Activated T-cell treated with anti-CD3 and anti-CD28 coated beads, Interleukin-2, amount 50 U/mL, for 4 hours (primary cell): ENCODE results near the gene PRKRIP1. TPM values are rescaled to one million over a fixed set of nuclear protein-coding genes. Genes with fewer than 3 reads are reported as not detected.
A peak's percentile ranks its signal among the peaks of the same experiment; 100 is the strongest.
"Not testable (repeated sequence)": the region's sequence is repeated elsewhere in the genome, so short reads cannot be mapped to it uniquely, and the experiment has no call there.

Experiments
- ATAC-seq, 2 donors: fragments of 200-7000 bp; cut with Tn5 transposase; one replicate each; pipeline ENCODE4 v1.10.0; 2021
- DNase-seq: peaks from one replicate; pipeline ENCODE4 v3.0.0-alpha.2; 2020
- H3K27me3 Mint-ChIP-seq: one replicate; pipeline ENCODE4 v1.8.0; 2021; ENCODE audit warnings: low read depth, mixed read lengths
- H3K36me3 Mint-ChIP-seq: one replicate; pipeline ENCODE4 v1.8.0; 2022; ENCODE audit warnings: mixed read lengths; ENCODE audit not compliant: insufficient read depth
- H3K4me1 Mint-ChIP-seq: one replicate; pipeline ENCODE4 v1.8.0; 2021; ENCODE audit warnings: low read depth, mixed read lengths
- H3K4me3 Mint-ChIP-seq: one replicate; pipeline ENCODE4 v1.8.0; 2021; ENCODE audit warnings: mild to moderate bottlenecking, moderate library complexity, mixed read lengths
- H3K9me3 Mint-ChIP-seq: one replicate; pipeline ENCODE4 v1.8.0; 2021; ENCODE audit warnings: mixed read lengths
- total RNA-seq, 3 donors: library from RNA; stranded (reverse); gene quantifications; one replicate each; pipeline ENCODE4 v1.2.1, GENCODE V29; 2021

The PRKRIP1 gene
- total RNA-seq, result 10 to 100 TPM; 24.8 to 30.1 (median 27.0) TPM

- Mint-ChIP-seq H3K9me3 (no peaks in the 10 kb centered on the region), H3K4me1 (peaks cover 23% of the 10 kb centered on the region), H3K4me3 (peak within 1 kb of the TSS; percentile 93), H3K27me3 (no peaks in the 10 kb centered on the region), H3K36me3 (peaks cover 16% of the 10 kb centered on the region)
- DNase-seq, result peak; percentile 76
- peak; percentile 95 to 96 for ATAC-seq
These were observed at the start of gene PRKRIP1 for GRCh38 chr7:102395873-102396709. PRKRIP1 (plus strand) TSS chr7:102396363; CDS start chr7:102396412, 49 bp downstream.

- not testable (repeated sequence) for H3K4me3 Mint-ChIP-seq, DNase-seq, H3K27me3 Mint-ChIP-seq, ATAC-seq, H3K9me3 Mint-ChIP-seq, H3K36me3 Mint-ChIP-seq, H3K4me1 Mint-ChIP-seq
These were observed 49.2 kb upstream of the PRKRIP1 start for GRCh38 chr7:102346983-102347382.

- DNase-seq, H3K27me3 Mint-ChIP-seq, H3K4me3 Mint-ChIP-seq, H3K4me1 Mint-ChIP-seq, H3K9me3 Mint-ChIP-seq, ATAC-seq, H3K36me3 Mint-ChIP-seq: not testable (repeated sequence)
These were observed 39.8 kb upstream of the PRKRIP1 start, which contains the start of gene SPDYE6 for GRCh38 chr7:102356344-102356743. SPDYE6 (minus strand) TSS chr7:102356444; CDS start chr7:102356023, 421 bp downstream.

- ATAC-seq (peak; percentile 99 to 100), DNase-seq (peak; percentile 87)
- Mint-ChIP-seq H3K4me1 (peaks cover 16% of the 10 kb centered on the region), H3K4me3 (peak overlapping the region; percentile 90)
- not testable (repeated sequence) for H3K27me3 Mint-ChIP-seq, H3K36me3 Mint-ChIP-seq, H3K9me3 Mint-ChIP-seq
These were observed 32.4 kb upstream of the PRKRIP1 start for GRCh38 chr7:102363549-102364393.

- DNase-seq, result peak; percentile 10
- Mint-ChIP-seq H3K4me3 (peak overlapping the region; percentile 90), H3K4me1 (peaks cover 16% of the 10 kb centered on the region)
- not testable (repeated sequence) for H3K36me3 Mint-ChIP-seq, H3K27me3 Mint-ChIP-seq, H3K9me3 Mint-ChIP-seq
- ATAC-seq, result peak in 1 of 2 donors; percentile 1
These were observed 31.7 kb upstream of the PRKRIP1 start for GRCh38 chr7:102364394-102364886.

GRCh38 chr7:102365390-102365789 is 30.8 kb upstream of the PRKRIP1 start:
- peak overlapping the region; percentile 61 for H3K4me3 Mint-ChIP-seq
- not testable (repeated sequence) for H3K36me3 Mint-ChIP-seq, ATAC-seq, H3K9me3 Mint-ChIP-seq, DNase-seq, H3K27me3 Mint-ChIP-seq
- H3K4me1 Mint-ChIP-seq, result peaks cover 18% of the 10 kb centered on the region

- H3K36me3 Mint-ChIP-seq, result peaks cover 12% of the 10 kb centered on the region
- not testable (repeated sequence) for H3K9me3 Mint-ChIP-seq, DNase-seq, H3K27me3 Mint-ChIP-seq, ATAC-seq, H3K4me3 Mint-ChIP-seq
- peaks cover 24% of the 10 kb centered on the region for H3K4me1 Mint-ChIP-seq
These were observed 26.1 kb upstream of the PRKRIP1 start for GRCh38 chr7:102370038-102370437.

- H3K4me1 Mint-ChIP-seq, result peaks cover 18% of the 10 kb centered on the region
- H3K9me3 Mint-ChIP-seq, H3K4me3 Mint-ChIP-seq, H3K27me3 Mint-ChIP-seq, DNase-seq, ATAC-seq: not testable (repeated sequence)
- peaks cover 22% of the 10 kb centered on the region for H3K36me3 Mint-ChIP-seq
These were observed 23.4 kb upstream of the PRKRIP1 start for GRCh38 chr7:102372796-102373195.

- Mint-ChIP-seq H3K36me3 (peaks cover 15% of the 10 kb centered on the region), H3K4me1 (peaks cover 5% of the 10 kb centered on the region), H3K27me3 (no peaks in the 10 kb centered on the region), H3K9me3 (no peaks in the 10 kb centered on the region), H3K4me3 (no peak overlapping the region)
- DNase-seq (no peak), ATAC-seq (no peak)
These were observed 19.1 kb upstream of the PRKRIP1 start for GRCh38 chr7:102376964-102377466.

GRCh38 chr7:102380837-102381236 is 15.3 kb upstream of the PRKRIP1 start:
- H3K4me1 Mint-ChIP-seq, H3K4me3 Mint-ChIP-seq, H3K9me3 Mint-ChIP-seq, H3K27me3 Mint-ChIP-seq, ATAC-seq, DNase-seq: not testable (repeated sequence)
- H3K36me3 Mint-ChIP-seq, result peaks cover 22% of the 10 kb centered on the region

GRCh38 chr7:102381696-102382425 is 14.3 kb upstream of the PRKRIP1 start:
- not testable (repeated sequence) for H3K4me3 Mint-ChIP-seq, H3K4me1 Mint-ChIP-seq, H3K9me3 Mint-ChIP-seq, H3K27me3 Mint-ChIP-seq, DNase-seq, ATAC-seq
- peaks cover 23% of the 10 kb centered on the region for H3K36me3 Mint-ChIP-seq

GRCh38 chr7:102387064-102387463 is 9.1 kb upstream of the PRKRIP1 start:
- ATAC-seq (no peak), DNase-seq (no peak)
- Mint-ChIP-seq H3K27me3 (no peaks in the 10 kb centered on the region), H3K4me3 (no peak overlapping the region), H3K36me3 (peaks cover 11% of the 10 kb centered on the region), H3K4me1 (no peaks in the 10 kb centered on the region), H3K9me3 (no peaks in the 10 kb centered on the region)

GRCh38 chr7:102389810-102390209 is 6.4 kb upstream of the PRKRIP1 start:
- no peaks in the 10 kb centered on the region for H3K9me3 Mint-ChIP-seq
- no peaks in the 10 kb centered on the region for H3K27me3 Mint-ChIP-seq
- no peak for DNase-seq
- no peak overlapping the region for H3K4me3 Mint-ChIP-seq
- H3K36me3 Mint-ChIP-seq, result peaks cover 10% of the 10 kb centered on the region
- no peaks in the 10 kb centered on the region for H3K4me1 Mint-ChIP-seq
- ATAC-seq, result no peak
